Measurements from ENCODE around the gene KIF2A. TPM values are rescaled to one million over a fixed set of nuclear protein-coding genes. Genes with fewer than 3 reads are reported as not detected.
A peak's percentile ranks its signal among the peaks of the same experiment; 100 is the strongest.

Gene KIF2A
- total and polyA plus RNA-seq, 2 of the 13 experiments (the other 11 are each of a cell fraction or from before 2014, with no cell fraction given) = 8.5 to 19.2 TPM

- TF ChIP-seq, protein P1, sequence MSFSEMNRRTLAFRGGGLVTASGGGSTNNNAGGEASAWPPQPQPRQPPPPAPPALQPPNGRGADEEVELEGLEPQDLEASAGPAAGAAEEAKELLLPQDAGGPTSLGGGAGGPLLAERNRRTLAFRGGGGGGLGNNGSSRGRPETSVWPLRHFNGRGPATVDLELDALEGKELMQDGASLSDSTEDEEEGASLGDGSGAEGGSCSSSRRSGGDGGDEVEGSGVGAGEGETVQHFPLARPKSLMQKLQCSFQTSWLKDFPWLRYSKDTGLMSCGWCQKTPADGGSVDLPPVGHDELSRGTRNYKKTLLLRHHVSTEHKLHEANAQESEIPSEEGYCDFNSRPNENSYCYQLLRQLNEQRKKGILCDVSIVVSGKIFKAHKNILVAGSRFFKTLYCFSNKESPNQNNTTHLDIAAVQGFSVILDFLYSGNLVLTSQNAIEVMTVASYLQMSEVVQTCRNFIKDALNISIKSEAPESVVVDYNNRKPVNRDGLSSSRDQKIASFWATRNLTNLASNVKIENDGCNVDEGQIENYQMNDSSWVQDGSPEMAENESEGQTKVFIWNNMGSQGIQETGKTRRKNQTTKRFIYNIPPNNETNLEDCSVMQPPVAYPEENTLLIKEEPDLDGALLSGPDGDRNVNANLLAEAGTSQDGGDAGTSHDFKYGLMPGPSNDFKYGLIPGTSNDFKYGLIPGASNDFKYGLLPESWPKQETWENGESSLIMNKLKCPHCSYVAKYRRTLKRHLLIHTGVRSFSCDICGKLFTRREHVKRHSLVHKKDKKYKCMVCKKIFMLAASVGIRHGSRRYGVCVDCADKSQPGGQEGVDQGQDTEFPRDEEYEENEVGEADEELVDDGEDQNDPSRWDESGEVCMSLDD (CRISPR knock-in tag; IDR thresholded peaks at IDR 0.05; ENCODE audit: borderline replicate concordance) = no peak
- TF ChIP-seq ZBTB38 (CRISPR knock-in tag; IDR thresholded peaks at IDR 0.05) (peak; percentile 69; the same call in 1 of the 2 replicates), KDM2A (CRISPR knock-in tag; IDR thresholded peaks at IDR 0.05; ENCODE audit: borderline replicate concordance, low read depth) (peak; percentile 92), ERF (CRISPR knock-in tag; IDR thresholded peaks at IDR 0.05) (peak; percentile 82), TBX2 (CRISPR knock-in tag; IDR thresholded peaks at IDR 0.05; ENCODE audit: borderline replicate concordance) (peak; percentile 92), PRDM15 (CRISPR knock-in tag; IDR thresholded peaks at IDR 0.05) (peak; percentile 60; the same call in 1 of the 2 replicates), HNRNPK (IDR thresholded peaks at IDR 0.05; ENCODE audit: low read depth, low read length, poor library complexity, severe bottlenecking) (no peak), NFE2 (CRISPR knock-in tag; IDR thresholded peaks at IDR 0.05) (no peak), RBFOX2 (IDR thresholded peaks at IDR 0.05; ENCODE audit: low read depth, low read length) (peak; percentile 96), SMARCC2 (IDR thresholded peaks at IDR 0.05) (no peak)
- TF ChIP-seq, protein P2, sequence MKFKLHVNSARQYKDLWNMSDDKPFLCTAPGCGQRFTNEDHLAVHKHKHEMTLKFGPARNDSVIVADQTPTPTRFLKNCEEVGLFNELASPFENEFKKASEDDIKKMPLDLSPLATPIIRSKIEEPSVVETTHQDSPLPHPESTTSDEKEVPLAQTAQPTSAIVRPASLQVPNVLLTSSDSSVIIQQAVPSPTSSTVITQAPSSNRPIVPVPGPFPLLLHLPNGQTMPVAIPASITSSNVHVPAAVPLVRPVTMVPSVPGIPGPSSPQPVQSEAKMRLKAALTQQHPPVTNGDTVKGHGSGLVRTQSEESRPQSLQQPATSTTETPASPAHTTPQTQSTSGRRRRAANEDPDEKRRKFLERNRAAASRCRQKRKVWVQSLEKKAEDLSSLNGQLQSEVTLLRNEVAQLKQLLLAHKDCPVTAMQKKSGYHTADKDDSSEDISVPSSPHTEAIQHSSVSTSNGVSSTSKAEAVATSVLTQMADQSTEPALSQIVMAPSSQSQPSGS (CRISPR knock-in tag; IDR thresholded peaks at IDR 0.05) = peak; percentile 57; the same call in 1 of the 2 replicates
- TF ChIP-seq, protein P3, sequence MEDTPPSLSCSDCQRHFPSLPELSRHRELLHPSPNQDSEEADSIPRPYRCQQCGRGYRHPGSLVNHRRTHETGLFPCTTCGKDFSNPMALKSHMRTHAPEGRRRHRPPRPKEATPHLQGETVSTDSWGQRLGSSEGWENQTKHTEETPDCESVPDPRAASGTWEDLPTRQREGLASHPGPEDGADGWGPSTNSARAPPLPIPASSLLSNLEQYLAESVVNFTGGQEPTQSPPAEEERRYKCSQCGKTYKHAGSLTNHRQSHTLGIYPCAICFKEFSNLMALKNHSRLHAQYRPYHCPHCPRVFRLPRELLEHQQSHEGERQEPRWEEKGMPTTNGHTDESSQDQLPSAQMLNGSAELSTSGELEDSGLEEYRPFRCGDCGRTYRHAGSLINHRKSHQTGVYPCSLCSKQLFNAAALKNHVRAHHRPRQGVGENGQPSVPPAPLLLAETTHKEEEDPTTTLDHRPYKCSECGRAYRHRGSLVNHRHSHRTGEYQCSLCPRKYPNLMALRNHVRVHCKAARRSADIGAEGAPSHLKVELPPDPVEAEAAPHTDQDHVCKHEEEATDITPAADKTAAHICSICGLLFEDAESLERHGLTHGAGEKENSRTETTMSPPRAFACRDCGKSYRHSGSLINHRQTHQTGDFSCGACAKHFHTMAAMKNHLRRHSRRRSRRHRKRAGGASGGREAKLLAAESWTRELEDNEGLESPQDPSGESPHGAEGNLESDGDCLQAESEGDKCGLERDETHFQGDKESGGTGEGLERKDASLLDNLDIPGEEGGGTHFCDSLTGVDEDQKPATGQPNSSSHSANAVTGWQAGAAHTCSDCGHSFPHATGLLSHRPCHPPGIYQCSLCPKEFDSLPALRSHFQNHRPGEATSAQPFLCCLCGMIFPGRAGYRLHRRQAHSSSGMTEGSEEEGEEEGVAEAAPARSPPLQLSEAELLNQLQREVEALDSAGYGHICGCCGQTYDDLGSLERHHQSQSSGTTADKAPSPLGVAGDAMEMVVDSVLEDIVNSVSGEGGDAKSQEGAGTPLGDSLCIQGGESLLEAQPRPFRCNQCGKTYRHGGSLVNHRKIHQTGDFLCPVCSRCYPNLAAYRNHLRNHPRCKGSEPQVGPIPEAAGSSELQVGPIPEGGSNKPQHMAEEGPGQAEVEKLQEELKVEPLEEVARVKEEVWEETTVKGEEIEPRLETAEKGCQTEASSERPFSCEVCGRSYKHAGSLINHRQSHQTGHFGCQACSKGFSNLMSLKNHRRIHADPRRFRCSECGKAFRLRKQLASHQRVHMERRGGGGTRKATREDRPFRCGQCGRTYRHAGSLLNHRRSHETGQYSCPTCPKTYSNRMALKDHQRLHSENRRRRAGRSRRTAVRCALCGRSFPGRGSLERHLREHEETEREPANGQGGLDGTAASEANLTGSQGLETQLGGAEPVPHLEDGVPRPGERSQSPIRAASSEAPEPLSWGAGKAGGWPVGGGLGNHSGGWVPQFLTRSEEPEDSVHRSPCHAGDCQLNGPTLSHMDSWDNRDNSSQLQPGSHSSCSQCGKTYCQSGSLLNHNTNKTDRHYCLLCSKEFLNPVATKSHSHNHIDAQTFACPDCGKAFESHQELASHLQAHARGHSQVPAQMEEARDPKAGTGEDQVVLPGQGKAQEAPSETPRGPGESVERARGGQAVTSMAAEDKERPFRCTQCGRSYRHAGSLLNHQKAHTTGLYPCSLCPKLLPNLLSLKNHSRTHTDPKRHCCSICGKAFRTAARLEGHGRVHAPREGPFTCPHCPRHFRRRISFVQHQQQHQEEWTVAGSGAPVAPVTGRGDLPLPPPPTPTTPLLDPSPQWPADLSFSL (CRISPR knock-in tag; IDR thresholded peaks at IDR 0.05) = no peak
Observed at GRCh38 chr5:62403411-62404250, 97.6 kb downstream of the KIF2A start, which contains the start of gene DIMT1 (continued).
